ENCODE results near the gene GET4. TPM values are rescaled to one million over a fixed set of nuclear protein-coding genes. Genes with fewer than 3 reads are reported as not detected.

GET4 gene
- total and polyA plus RNA-seq, 2 experiments from 2014 or later = 48.3 to 102 TPM

DNA sequence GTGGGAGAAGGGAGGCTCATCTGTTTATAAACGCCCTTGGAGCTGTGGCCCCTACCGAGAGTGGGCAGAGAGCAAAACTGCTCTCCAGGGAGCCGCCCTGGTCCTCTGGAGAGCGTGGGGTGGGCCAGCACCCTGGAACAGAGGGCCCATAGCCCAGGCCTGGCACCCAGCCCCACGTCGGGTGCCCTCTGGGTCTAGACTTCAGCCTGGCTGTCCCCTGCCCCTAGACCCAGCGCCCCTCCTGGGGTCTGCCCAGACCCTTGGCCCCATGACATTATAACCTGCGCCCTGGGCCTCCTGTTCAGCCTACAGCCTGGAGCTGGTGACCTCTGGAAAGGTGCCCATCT, 24.7 kb downstream of the GET4 start:
- Histone ChIP-seq H3K27me3 (peaks cover 6% of the 10 kb centered on the region), H3K27ac (no peak overlapping the region), H3K9me3 (ENCODE audit: low read depth) (no peaks in the 10 kb centered on the region), H2AFZ (no peak overlapping the region), H3K4me1 (ENCODE audit: insufficient read depth) (no peaks in the 10 kb centered on the region), H3K79me2 (no peaks in the 10 kb centered on the region), H3K4me2 (no peak overlapping the region), H3K4me3 (no peak overlapping the region), H3K36me3 (replicated peaks; ENCODE audit: insufficient read depth, low read depth) (no peaks in the 10 kb centered on the region), H4K20me1 (ENCODE audit: insufficient read depth, poor library complexity, severe bottlenecking) (no peaks in the 10 kb centered on the region), H3K9me2 (replicated peaks; ENCODE audit: insufficient read depth) (no peaks in the 10 kb centered on the region)
- TF ChIP-seq, protein P1, sequence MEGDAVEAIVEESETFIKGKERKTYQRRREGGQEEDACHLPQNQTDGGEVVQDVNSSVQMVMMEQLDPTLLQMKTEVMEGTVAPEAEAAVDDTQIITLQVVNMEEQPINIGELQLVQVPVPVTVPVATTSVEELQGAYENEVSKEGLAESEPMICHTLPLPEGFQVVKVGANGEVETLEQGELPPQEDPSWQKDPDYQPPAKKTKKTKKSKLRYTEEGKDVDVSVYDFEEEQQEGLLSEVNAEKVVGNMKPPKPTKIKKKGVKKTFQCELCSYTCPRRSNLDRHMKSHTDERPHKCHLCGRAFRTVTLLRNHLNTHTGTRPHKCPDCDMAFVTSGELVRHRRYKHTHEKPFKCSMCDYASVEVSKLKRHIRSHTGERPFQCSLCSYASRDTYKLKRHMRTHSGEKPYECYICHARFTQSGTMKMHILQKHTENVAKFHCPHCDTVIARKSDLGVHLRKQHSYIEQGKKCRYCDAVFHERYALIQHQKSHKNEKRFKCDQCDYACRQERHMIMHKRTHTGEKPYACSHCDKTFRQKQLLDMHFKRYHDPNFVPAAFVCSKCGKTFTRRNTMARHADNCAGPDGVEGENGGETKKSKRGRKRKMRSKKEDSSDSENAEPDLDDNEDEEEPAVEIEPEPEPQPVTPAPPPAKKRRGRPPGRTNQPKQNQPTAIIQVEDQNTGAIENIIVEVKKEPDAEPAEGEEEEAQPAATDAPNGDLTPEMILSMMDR (IDR thresholded peaks at IDR 0.05; ENCODE audit: poor library complexity) = no peak
- TF ChIP-seq EZH2 (IDR thresholded peaks at IDR 0.05; ENCODE audit: borderline replicate concordance) = no peak
- no peak for TF ChIP-seq EZH2phosphoT487 (IDR thresholded peaks at IDR 0.05; ENCODE audit: low read depth, severe bottlenecking, unreplicated experiment)
- WGBS (ENCODE audit: low lambda C conversion rate, missing lambda C conversion rate) = 88% methylated on average over 8 of the region's 8 CpGs
- DNase-seq (ENCODE audit: low spot score) = no peak

DNA sequence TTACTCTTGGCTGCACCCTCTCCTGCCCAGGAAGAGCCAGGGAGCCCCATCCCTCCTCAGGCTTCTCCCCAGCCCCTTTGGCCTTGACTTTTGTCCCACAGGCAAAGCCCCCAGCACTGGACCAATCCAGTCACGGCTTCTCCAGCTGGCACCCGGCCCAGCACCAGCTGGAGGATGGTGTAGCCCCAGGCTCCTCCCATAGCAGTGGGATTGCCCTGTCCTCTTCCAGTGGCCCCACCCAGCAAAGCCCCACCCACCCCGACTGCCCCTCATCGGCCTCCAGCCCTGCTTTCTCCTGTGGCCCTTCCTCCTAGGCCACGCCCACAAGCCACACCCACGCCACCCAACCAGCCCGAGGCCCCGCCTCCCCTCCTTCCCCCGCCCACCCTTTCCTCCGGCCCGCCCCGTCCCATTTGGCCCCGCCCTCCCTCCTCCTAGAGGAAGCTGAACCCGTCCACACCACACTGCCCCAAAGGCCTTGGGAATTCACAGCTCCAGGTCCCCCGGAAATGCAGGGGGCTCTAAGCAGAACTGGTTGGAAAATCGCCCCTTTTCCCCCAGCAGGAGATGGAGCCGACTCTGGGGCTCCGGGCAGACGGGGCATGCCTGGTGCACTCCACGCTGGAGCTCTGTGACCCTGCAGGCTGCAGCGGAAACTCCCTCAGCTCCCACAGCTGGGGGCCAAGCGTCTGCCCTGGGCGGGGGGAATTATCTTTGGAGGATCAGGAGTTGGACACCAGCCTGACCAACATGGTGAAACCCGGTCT, 25.2 kb downstream of the GET4 start:
- TF ChIP-seq EZH2phosphoT487 (IDR thresholded peaks at IDR 0.05; ENCODE audit: low read depth, severe bottlenecking, unreplicated experiment) = no peak
- TF ChIP-seq, protein P1 (IDR thresholded peaks at IDR 0.05; ENCODE audit: poor library complexity) = no peak
- no peak for TF ChIP-seq EZH2 (IDR thresholded peaks at IDR 0.05; ENCODE audit: borderline replicate concordance)
- Histone ChIP-seq H4K20me1 (ENCODE audit: insufficient read depth, poor library complexity, severe bottlenecking) (no peaks in the 10 kb centered on the region), H3K27me3 (peaks cover 6% of the 10 kb centered on the region), H3K9me2 (replicated peaks; ENCODE audit: insufficient read depth) (no peaks in the 10 kb centered on the region), H3K79me2 (no peaks in the 10 kb centered on the region), H3K4me1 (ENCODE audit: insufficient read depth) (no peaks in the 10 kb centered on the region), H3K27ac (no peak overlapping the region), H2AFZ (no peak overlapping the region), H3K4me2 (no peak overlapping the region), H3K9me3 (ENCODE audit: low read depth) (no peaks in the 10 kb centered on the region), H3K4me3 (no peak overlapping the region), H3K36me3 (replicated peaks; ENCODE audit: insufficient read depth, low read depth) (no peaks in the 10 kb centered on the region)
- 46% methylated on average over 12 of the region's 24 CpGs for WGBS (ENCODE audit: low lambda C conversion rate, missing lambda C conversion rate)
- DNase-seq (ENCODE audit: low spot score) = peak; percentile 87

DNA sequence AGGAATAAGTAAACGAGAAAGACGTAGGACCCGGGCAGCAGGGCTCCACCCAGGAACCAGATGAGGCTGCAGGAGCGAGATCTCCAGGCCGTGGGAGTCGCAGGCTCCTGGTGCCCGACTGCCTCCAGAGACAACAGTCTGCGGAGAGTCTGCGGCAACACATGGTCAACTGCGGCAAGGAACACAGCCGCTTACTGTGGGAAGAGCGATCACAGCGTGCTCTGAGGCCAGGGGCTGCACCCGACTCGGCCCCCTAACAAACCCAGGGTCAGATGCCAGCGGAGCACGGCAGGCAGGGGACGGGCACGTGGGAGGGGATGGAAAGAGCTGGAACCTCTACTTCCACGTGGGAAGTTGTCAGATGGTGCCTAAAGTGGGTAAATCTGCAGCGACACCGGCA, 26.6 kb downstream of the GET4 start:
- no peak for DNase-seq (ENCODE audit: low spot score)
- H3K4me3 ChIP-seq = no peak overlapping the region
- H2AFZ ChIP-seq = no peak overlapping the region
- H3K27ac ChIP-seq = no peak overlapping the region
- WGBS (ENCODE audit: low lambda C conversion rate, missing lambda C conversion rate) = 91% methylated on average over 22 of the region's 22 CpGs
- H3K36me3 ChIP-seq (replicated peaks; ENCODE audit: insufficient read depth, low read depth) = no peaks in the 10 kb centered on the region
- no peaks in the 10 kb centered on the region for H3K9me2 ChIP-seq (replicated peaks; ENCODE audit: insufficient read depth)
- no peaks in the 10 kb centered on the region for H3K9me3 ChIP-seq (ENCODE audit: low read depth)
- peaks cover 6% of the 10 kb centered on the region for H3K27me3 ChIP-seq
- H3K4me2 ChIP-seq = no peak overlapping the region
- H3K79me2 ChIP-seq = no peaks in the 10 kb centered on the region
- H3K4me1 ChIP-seq (ENCODE audit: insufficient read depth) = no peaks in the 10 kb centered on the region
- TF ChIP-seq, protein P1 (IDR thresholded peaks at IDR 0.05; ENCODE audit: poor library complexity) = no peak
- TF ChIP-seq EZH2 (IDR thresholded peaks at IDR 0.05; ENCODE audit: borderline replicate concordance) (no peak), EZH2phosphoT487 (IDR thresholded peaks at IDR 0.05; ENCODE audit: low read depth, severe bottlenecking, unreplicated experiment) (no peak)
- no peaks in the 10 kb centered on the region for H4K20me1 ChIP-seq (ENCODE audit: insufficient read depth, poor library complexity, severe bottlenecking)

All from hepatocyte (in vitro differentiated cells).